H1 (cell line): Measurements from ENCODE around the gene ZNF512. TPM values are rescaled to one million over a fixed set of nuclear protein-coding genes. Genes with fewer than 3 reads are reported as not detected.

Experiments
- CTCF ChIA-PET: fragments of 300-600 bp; sonication (Branson Sonifier 250); formaldehyde crosslinking; loops from one replicate; lab custom pipeline; 2021; ENCODE audit not compliant: partially characterized antibody; lab: Charles Lee
- POLR2A ChIA-PET: fragments of 300-600 bp; sonication (Branson Sonifier 250); formaldehyde crosslinking; loops from one replicate; lab custom pipeline; 2021; ENCODE audit warnings: inconsistent platforms; ENCODE audit not compliant: partially characterized antibody; lab: Charles Lee
- DNase-seq, 2 experiments: peaks; one replicate each; pipeline versions ENCODE4 v3.0.0 to v3.0.0-alpha.2; 2010 to 2022; ENCODE audit warnings: low spot score in 2 of 2, low read depth in 1 of 2, mixed read lengths in 1 of 2
- FAIRE-seq: peaks from 2 replicates; lab custom pipeline; 2011; peaks lifted over from hg19 to GRCh38; lab: Jason Lieb, UNC
- H2AFZ ChIP-seq: 2 replicates; pipeline ENCODE4 v1.8.1; 2012; ENCODE audit warnings: low read length, inconsistent platforms
- H2AK5ac ChIP-seq: 2 replicates; pipeline ENCODE4 v1.6.1; 2013; ENCODE audit warnings: low read depth, low read length
- H2BK120ac ChIP-seq: replicated peaks from 2 replicates; pipeline ENCODE3; 2013; ENCODE audit warnings: low read depth, low read length, inconsistent platforms
- H2BK12ac ChIP-seq: 2 replicates; pipeline ENCODE4 v1.6.1; 2013; ENCODE audit warnings: low read depth, low read length
- H2BK15ac ChIP-seq: 2 replicates; pipeline ENCODE4 v1.6.1; 2013; ENCODE audit warnings: low read length
- H2BK20ac ChIP-seq: 2 replicates; pipeline ENCODE4 v1.6.1; 2013; ENCODE audit warnings: low read length
- H2BK5ac ChIP-seq: 2 replicates; pipeline ENCODE4 v1.6.1; 2013; ENCODE audit warnings: low read depth, low read length
- H3K14ac ChIP-seq: 2 replicates; pipeline ENCODE4 v1.6.1; 2013; ENCODE audit warnings: inconsistent platforms; ENCODE audit not compliant: insufficient read length
- H3K18ac ChIP-seq: 2 replicates; pipeline ENCODE4 v1.6.1; 2013; ENCODE audit warnings: low read length; ENCODE audit errors: extremely low read depth
- H3K23ac ChIP-seq: 2 replicates; pipeline ENCODE4 v1.6.1; 2013; ENCODE audit warnings: inconsistent platforms; ENCODE audit not compliant: insufficient read length
- H3K23me2 ChIP-seq: 2 replicates; pipeline ENCODE4 v1.6.1; 2013; ENCODE audit warnings: low read depth, low read length
- H3K27ac ChIP-seq: 2 replicates; pipeline ENCODE4 v1.6.1; 2011; ENCODE audit warnings: low read depth, low read length, inconsistent platforms
- H3K27me3 ChIP-seq, 4 experiments: replicated peaks in 1 of 4; 1 replicate in 1 of 4; 2 replicates in 3 of 4; pipeline versions ENCODE4 v1.6.1 to v1.8.1; 2011 to 2013; ENCODE audit warnings: low read length in 3 of 4, mild to moderate bottlenecking in 3 of 4, inconsistent platforms in 2 of 4, mixed read lengths in 2 of 4, moderate library complexity in 1 of 4; ENCODE audit not compliant: control insufficient read depth in 3 of 4, insufficient read depth in 3 of 4; ENCODE audit errors: extremely low read depth in 1 of 4
- H3K36me3 ChIP-seq, 4 experiments: 2 replicates each; pipeline versions ENCODE4 v1.6.1 to v1.8.1; 2011 to 2013; ENCODE audit warnings: mild to moderate bottlenecking in 4 of 4, low read length in 3 of 4, moderate library complexity in 2 of 4, control low read depth in 1 of 4, inconsistent platforms in 1 of 4; ENCODE audit not compliant: insufficient read depth in 4 of 4, control insufficient read depth in 2 of 4
- H3K4ac ChIP-seq: replicated peaks from 2 replicates; pipeline ENCODE3; 2013; ENCODE audit warnings: low read length, low read depth, mixed read lengths, inconsistent platforms; ENCODE audit not compliant: insufficient read length
- H3K4me1 ChIP-seq, 4 experiments: replicated peaks in 1 of 4; 1 replicate in 1 of 4; 2 replicates in 3 of 4; pipeline versions ENCODE4 v1.6.1 to v1.8.1; 2011 to 2013; ENCODE audit warnings: low read length in 3 of 4, inconsistent platforms in 2 of 4, mixed read lengths in 1 of 4; ENCODE audit not compliant: insufficient read depth in 4 of 4, control insufficient read depth in 3 of 4
- H3K4me2 ChIP-seq, 2 experiments: 2 replicates each; pipeline versions ENCODE4 v1.6.1 to v1.8.1; 2011 to 2013; ENCODE audit warnings: low read depth in 2 of 2, low read length in 2 of 2, control low read depth in 1 of 2, inconsistent platforms in 1 of 2, mild to moderate bottlenecking in 1 of 2; ENCODE audit not compliant: insufficient read depth in 1 of 2
- H3K4me3 ChIP-seq, 4 experiments: fragments of 200-600, 300-600 bp in 1 of 4; sonication (generic), shearing (Covaris generic), sonication (Bioruptor Twin) in 1 of 4; 2 replicates each; pipeline versions ENCODE4 v1.5.1 to v1.8.1; 2011 to 2016; ENCODE audit warnings: low read length in 4 of 4, low read depth in 3 of 4, control low read depth in 2 of 4, inconsistent platforms in 2 of 4, mild to moderate bottlenecking in 2 of 4, mixed read lengths in 1 of 4, moderate library complexity in 1 of 4; ENCODE audit not compliant: insufficient read depth in 2 of 4; ENCODE audit errors: extremely low read depth in 1 of 4
- H3K56ac ChIP-seq: replicated peaks from 2 replicates; pipeline ENCODE3; 2013; ENCODE audit warnings: low read depth, mild to moderate bottlenecking, mixed read lengths, low read length, inconsistent platforms; ENCODE audit not compliant: insufficient read length
- H3K79me1 ChIP-seq: 2 replicates; pipeline ENCODE4 v1.6.1; 2013; ENCODE audit warnings: low read depth, low read length, control low read depth
- H3K79me2 ChIP-seq, 2 experiments: 2 replicates each; pipeline versions ENCODE4 v1.6.1 to v1.8.1; 2012 to 2013; ENCODE audit warnings: low read length in 2 of 2, mild to moderate bottlenecking in 2 of 2, inconsistent platforms in 1 of 2; ENCODE audit not compliant: insufficient read depth in 2 of 2, control insufficient read depth in 1 of 2
- H3K9ac ChIP-seq, 4 experiments: replicated peaks in 1 of 4; 1 replicate in 1 of 4; 2 replicates in 3 of 4; pipeline versions ENCODE4 v1.6.1 to v1.8.1; 2011 to 2013; ENCODE audit warnings: low read depth in 3 of 4, low read length in 3 of 4, control low read depth in 2 of 4, mild to moderate bottlenecking in 2 of 4, moderate library complexity in 2 of 4, inconsistent platforms in 1 of 4; ENCODE audit errors: extremely low read depth in 1 of 4
- H3K9me3 ChIP-seq, 2 experiments: 2 replicates each; pipeline versions ENCODE4 v1.6.1 to v1.8.1; 2012 to 2013; ENCODE audit warnings: mild to moderate bottlenecking in 2 of 2, moderate library complexity in 2 of 2, control low read depth in 1 of 2, inconsistent platforms in 1 of 2, low read depth in 1 of 2, low read length in 1 of 2, mixed read lengths in 1 of 2; ENCODE audit not compliant: insufficient read depth in 2 of 2
- H4K20me1 ChIP-seq, 2 experiments: replicated peaks in 1 of 2; 2 replicates each; pipeline versions ENCODE3 to v1.8.1; 2011 to 2013; ENCODE audit warnings: inconsistent platforms in 2 of 2, low read length in 2 of 2, mild to moderate bottlenecking in 1 of 2; ENCODE audit not compliant: insufficient read depth in 2 of 2, control insufficient read depth in 1 of 2
- H4K5ac ChIP-seq: 2 replicates; pipeline ENCODE4 v1.6.1; 2013; ENCODE audit warnings: low read length, low read depth, mixed read lengths, inconsistent platforms; ENCODE audit not compliant: insufficient read length
- H4K8ac ChIP-seq: 2 replicates; pipeline ENCODE4 v1.8.0; 2013; ENCODE audit warnings: mild to moderate bottlenecking, moderate library complexity, low read length, inconsistent platforms; ENCODE audit not compliant: insufficient read depth; ENCODE audit errors: extremely low read depth
- H4K91ac ChIP-seq: replicated peaks from 2 replicates; pipeline ENCODE3; 2013; ENCODE audit warnings: low read length, mixed read lengths, inconsistent platforms; ENCODE audit not compliant: insufficient read length
- BRCA1 ChIP-seq: IDR thresholded peaks from 2 replicates; pipeline ENCODE4 v1.6.1; 2012; ENCODE audit warnings: low read depth, low read length, improper control_type of control experiment
- CBX5 ChIP-seq: fragments of 300-800, 300-1000 bp; sonication (generic); IDR thresholded peaks from 2 replicates; pipeline ENCODE4 v1.7.1; 2016; ENCODE audit warnings: antibody characterized with exemption, low read length, low read depth
- CHD2 ChIP-seq: IDR thresholded peaks from 2 replicates; pipeline ENCODE4 v1.6.1; 2012; ENCODE audit warnings: low read length, improper control_type of control experiment
- EZH2 ChIP-seq: fragments of 200-600 bp; sonication (generic); IDR thresholded peaks from 2 replicates; pipeline ENCODE4 v1.7.1; 2012; ENCODE audit warnings: low read depth, mild to moderate bottlenecking, moderate library complexity, low read length, inconsistent platforms; ENCODE audit not compliant: severe bottlenecking
- KDM1A ChIP-seq: fragments of 200-600, 300-600 bp; sonication (generic); IDR thresholded peaks from 2 replicates; pipeline ENCODE4 v1.7.1; 2016; ENCODE audit warnings: mild to moderate bottlenecking, low read length, borderline replicate concordance
- KDM5A ChIP-seq: fragments of 200-600 bp; IDR thresholded peaks from 2 replicates; pipeline ENCODE4 v1.7.1; 2012; ENCODE audit warnings: mild to moderate bottlenecking, low read length, inconsistent platforms, mixed read lengths
- RBBP5 ChIP-seq: IDR thresholded peaks from 2 replicates; pipeline ENCODE4 v1.7.1; 2012; ENCODE audit warnings: low read depth, mild to moderate bottlenecking, inconsistent platforms, low read length, moderate library complexity, borderline replicate concordance
- SP1 ChIP-seq: IDR thresholded peaks from 2 replicates; pipeline ENCODE4 v1.6.1; 2011; ENCODE audit warnings: low read depth, low read length
- SP2 ChIP-seq: IDR thresholded peaks from 2 replicates; pipeline ENCODE4 v1.6.1; 2012; ENCODE audit warnings: mild to moderate bottlenecking, low read length, inconsistent platforms
- SUZ12 ChIP-seq: fragments of 200-600 bp; sonication (generic); IDR thresholded peaks from 2 replicates; pipeline ENCODE4 v1.6.1; 2012; ENCODE audit warnings: mild to moderate bottlenecking, inconsistent platforms, low read length, moderate library complexity, mixed read lengths
- TEAD4 ChIP-seq: IDR thresholded peaks from 2 replicates; pipeline ENCODE4 v1.6.1; 2012; ENCODE audit warnings: low read depth, low read length, inconsistent platforms, mixed read lengths
- WGBS, 2 experiments: shearing (Covaris generic) in 1 of 2; methylation state at CpG; one replicate each; pipeline versions ENCODE4 v1.1.6 to v1.1.7; 2013 to 2015; ENCODE audit warnings: low lambda C conversion rate in 2 of 2, mixed read lengths in 2 of 2, inconsistent platforms in 1 of 2, low coverage in 1 of 2, missing lambda C conversion rate in 1 of 2; ENCODE audit not compliant: insufficient replicate concordance in 2 of 2, insufficient coverage in 1 of 2, insufficient read length in 1 of 2; ENCODE audit errors: extremely low coverage in 1 of 2, missing lambda C conversion rate in 1 of 2; 5-methylcytosine and 5-hydroxymethylcytosine counted together
- polyA plus RNA-seq, 7 experiments: library from polyadenylated mRNA; depleted of rRNA in 3 of 7; stranded (reverse) in 5 of 7; unstranded in 2 of 7; fragments of >200 nt in 5 of 7; fragments of 200-250 nt in 2 of 7; gene quantifications; 1 replicate in 5 of 7; 2 replicates in 1 of 7; 4 replicates in 1 of 7; pipeline versions ENCODE4 v1.2.1 to v1.2.3, GENCODE V29; 2011 to 2013; ENCODE audit warnings: missing spikeins in 2 of 7, mixed read lengths in 2 of 7
- total RNA-seq: library from RNA; stranded (reverse); fragmentation: NEBNext Ultra II Directional; extraction: Animal tissue kit (Norgen Biotek cat#: 25700); gene quantifications from 2 replicates; pipeline ENCODE4 v1.2.1, GENCODE V29; 2021
- TF ChIP-seq, protein P1 (sequence below): IDR thresholded peaks from 2 replicates; pipeline ENCODE4 v1.6.1; 2012; ENCODE audit warnings: low read length, inconsistent platforms

Gene ZNF512
- total and polyA plus RNA-seq, 2 of the 8 experiments (the other 6 are each of a cell fraction or from before 2014, with no cell fraction given) = 17.6 to 37.9 TPM

DNA sequence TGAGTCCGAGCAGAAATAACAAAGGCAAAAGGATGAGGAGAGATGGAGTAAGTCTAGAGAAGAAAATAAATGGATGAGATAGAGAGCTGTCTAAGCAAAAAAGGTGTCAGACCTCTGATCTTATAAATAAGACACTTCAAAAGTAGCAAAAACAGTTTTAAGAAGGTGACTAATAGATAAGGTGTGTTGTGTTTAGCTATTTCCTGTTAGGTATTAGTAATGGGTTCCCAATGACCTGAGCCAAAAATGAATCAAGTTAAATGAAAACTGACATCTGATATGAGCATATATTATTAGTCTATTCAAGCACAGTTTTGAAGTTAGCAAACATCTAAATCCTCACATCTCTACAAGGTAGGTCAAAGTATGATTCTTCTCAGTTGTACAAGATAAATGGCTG, 69.9 kb downstream of the ZNF512 start:
- no peak overlapping the region for H2BK15ac ChIP-seq
- ChIA-PET CTCF (interaction anchor here (1.3 kb wide), 1 partner anchor 30 kb away, joined by 4 read pairs; no protein-coding TSS in a partner anchor), POLR2A (interaction anchor here (1.2 to 1.7 kb wide), 3 partner anchors 13 to 199 kb away, joined by 3 to 6 read pairs (median 3); no protein-coding TSS in a partner anchor)
- H3K79me2 ChIP-seq = no peaks in the 10 kb centered on the region
- no peak overlapping the region for H3K14ac ChIP-seq
- H3K36me3 ChIP-seq = peaks cover 14 to 77% (median 49%) of the 10 kb centered on the region in 4 experiments
- no peak overlapping the region for H3K27ac ChIP-seq
- no peak overlapping the region for H2AK5ac ChIP-seq
- WGBS, 2 experiments = 76 to 100% methylated on average over 1 of the region's 1 CpG
- H3K9ac ChIP-seq = no peak overlapping the region
- no peak overlapping the region for H3K18ac ChIP-seq
- no peaks in the 10 kb centered on the region for H3K4me1 ChIP-seq
- H4K20me1 ChIP-seq = no peaks in the 10 kb centered on the region
- no peak overlapping the region for H2BK120ac ChIP-seq
- no peak overlapping the region for H4K8ac ChIP-seq
- no peaks in the 10 kb centered on the region for H3K79me1 ChIP-seq
- no peak overlapping the region for H3K4ac ChIP-seq
- H2BK5ac ChIP-seq = no peak overlapping the region
- H2BK12ac ChIP-seq = no peak overlapping the region
- DNase-seq (no peak), FAIRE-seq (no peak)
- H2AFZ ChIP-seq = no peak overlapping the region
- H3K4me3 ChIP-seq = no peak overlapping the region
- no peak overlapping the region for H2BK20ac ChIP-seq
- H3K23me2 ChIP-seq = no peaks in the 10 kb centered on the region
- H3K23ac ChIP-seq = no peak overlapping the region
- no peak overlapping the region for H4K5ac ChIP-seq
- no peak overlapping the region for H3K4me2 ChIP-seq
- H4K91ac ChIP-seq = no peak overlapping the region
- no peaks in the 10 kb centered on the region for H3K9me3 ChIP-seq
- no peak overlapping the region for H3K56ac ChIP-seq
- no peaks in the 10 kb centered on the region for H3K27me3 ChIP-seq
- TF ChIP-seq CHD2 = no peak
- no peak for TF ChIP-seq RBBP5
- TF ChIP-seq CBX5 = no peak
- TF ChIP-seq SP2 = no peak
- no peak for TF ChIP-seq SUZ12
- TF ChIP-seq, protein P1, sequence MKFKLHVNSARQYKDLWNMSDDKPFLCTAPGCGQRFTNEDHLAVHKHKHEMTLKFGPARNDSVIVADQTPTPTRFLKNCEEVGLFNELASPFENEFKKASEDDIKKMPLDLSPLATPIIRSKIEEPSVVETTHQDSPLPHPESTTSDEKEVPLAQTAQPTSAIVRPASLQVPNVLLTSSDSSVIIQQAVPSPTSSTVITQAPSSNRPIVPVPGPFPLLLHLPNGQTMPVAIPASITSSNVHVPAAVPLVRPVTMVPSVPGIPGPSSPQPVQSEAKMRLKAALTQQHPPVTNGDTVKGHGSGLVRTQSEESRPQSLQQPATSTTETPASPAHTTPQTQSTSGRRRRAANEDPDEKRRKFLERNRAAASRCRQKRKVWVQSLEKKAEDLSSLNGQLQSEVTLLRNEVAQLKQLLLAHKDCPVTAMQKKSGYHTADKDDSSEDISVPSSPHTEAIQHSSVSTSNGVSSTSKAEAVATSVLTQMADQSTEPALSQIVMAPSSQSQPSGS = no peak
- TF ChIP-seq KDM1A = no peak
- no peak for TF ChIP-seq SP1
- no peak for TF ChIP-seq TEAD4
- no peak for TF ChIP-seq EZH2
- TF ChIP-seq KDM5A = no peak
- no peak for TF ChIP-seq BRCA1
